Mammary epithelial cell (primary cell): ENCODE data around the gene BNC2.
"Not testable (repeated sequence)": the region's sequence is repeated elsewhere in the genome, so short reads cannot be mapped to it uniquely, and the experiment has no call there.

ENCODE experiments used
- CTCF ChIP-seq, 2 donors: IDR thresholded peaks in 1 of 2; conservative IDR thresholded peaks in 1 of 2; 2 replicates each; pipeline ENCODE4 v1.5.1; 2011 to 2012; ENCODE audit warnings: inconsistent platforms in 2 of 2, low read length in 2 of 2, mild to moderate bottlenecking in 2 of 2, control low read depth in 1 of 2, low read depth in 1 of 2; ENCODE audit not compliant: insufficient read depth in 1 of 2; ENCODE audit errors: extremely low read depth in 1 of 2
- EZH2 ChIP-seq: IDR thresholded peaks from 2 replicates; pipeline ENCODE4 v1.6.1; 2012; ENCODE audit warnings: low read length, inconsistent platforms, borderline replicate concordance

- TF ChIP-seq CTCF (conservative IDR thresholded peaks at IDR 0.05 in 1 of 2, IDR thresholded peaks at IDR 0.05 in 1 of 2; ENCODE audit: extremely low read depth in 1 of 2, insufficient read depth in 1 of 2, low read depth in 1 of 2, low read length in 2 of 2); EZH2: not testable (repeated sequence)
These were observed 431.6 kb downstream of the BNC2 start for GRCh38 chr9:16438831-16439230.
